T47D (cell line): ENCODE results near the gene SNAPC1.

Source experiments
- DNase-seq, 2 experiments: peaks; one replicate each; pipeline versions ENCODE4 v3.0.0 to v3.0.0-alpha.2; 2011 to 2012; ENCODE audit warnings: low read depth in 1 of 2, low spot score in 1 of 2
- JUND ChIP-seq: IDR thresholded peaks from 2 replicates; pipeline ENCODE4 v1.6.1; 2012; ENCODE audit warnings: low read depth
- in situ Hi-C: cut with HindIII; loops from 2 replicates; pipeline ENCODE4 v1.10.0; 2016; ENCODE audit warnings: low sequenced_read_pairs, low pct_unique_long_range_greater_than_20kb

Gene SNAPC1, protein sequence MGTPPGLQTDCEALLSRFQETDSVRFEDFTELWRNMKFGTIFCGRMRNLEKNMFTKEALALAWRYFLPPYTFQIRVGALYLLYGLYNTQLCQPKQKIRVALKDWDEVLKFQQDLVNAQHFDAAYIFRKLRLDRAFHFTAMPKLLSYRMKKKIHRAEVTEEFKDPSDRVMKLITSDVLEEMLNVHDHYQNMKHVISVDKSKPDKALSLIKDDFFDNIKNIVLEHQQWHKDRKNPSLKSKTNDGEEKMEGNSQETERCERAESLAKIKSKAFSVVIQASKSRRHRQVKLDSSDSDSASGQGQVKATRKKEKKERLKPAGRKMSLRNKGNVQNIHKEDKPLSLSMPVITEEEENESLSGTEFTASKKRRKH

DNA sequence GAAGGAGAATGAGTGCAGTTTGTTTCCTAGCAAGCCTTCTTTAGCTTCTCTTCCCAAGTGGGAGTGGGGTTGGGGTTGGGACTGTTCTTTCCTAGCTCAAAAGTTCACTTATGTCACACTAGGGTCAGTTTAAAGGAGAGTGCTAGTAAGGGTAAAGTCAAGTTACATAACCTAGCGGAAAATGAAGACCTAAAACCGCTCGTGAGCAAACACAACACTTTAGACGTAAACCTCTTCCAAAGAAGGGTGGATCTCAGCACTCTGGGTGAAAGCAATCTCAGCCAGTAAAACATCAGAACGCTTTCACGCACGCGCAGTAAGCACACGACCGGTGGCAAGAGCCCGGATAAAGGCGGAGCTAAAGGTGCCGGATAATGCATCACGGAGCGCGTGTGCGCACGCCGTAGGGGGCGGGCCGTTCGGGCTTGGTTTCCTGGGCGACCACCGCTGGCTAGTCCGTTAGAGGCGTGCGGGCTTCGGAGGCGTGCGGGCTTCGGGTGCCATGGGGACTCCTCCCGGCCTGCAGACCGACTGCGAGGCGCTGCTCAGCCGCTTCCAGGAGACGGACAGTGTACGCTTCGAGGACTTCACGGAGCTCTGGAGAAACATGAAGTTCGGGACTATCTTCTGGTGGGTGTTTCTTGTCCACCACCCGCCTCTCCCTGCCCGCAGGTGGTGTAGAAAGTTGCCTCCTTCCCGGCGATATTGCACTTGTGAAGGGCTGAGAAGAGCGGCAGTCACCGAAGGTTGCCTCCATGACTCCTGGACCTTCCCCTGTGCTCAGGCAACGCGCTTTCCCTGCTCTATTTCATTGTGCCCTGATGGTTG lies at the start of gene SNAPC1:
Gene SNAPC1 (plus strand): TSS at position 462 of the 828 bp plus-strand sequence. CDS start 41 bp downstream, at position 503.
- in situ Hi-C loops, result no loop called here
- peak; percentile 98 to 99 for DNase-seq
- no peak for TF ChIP-seq JUND

DNA sequence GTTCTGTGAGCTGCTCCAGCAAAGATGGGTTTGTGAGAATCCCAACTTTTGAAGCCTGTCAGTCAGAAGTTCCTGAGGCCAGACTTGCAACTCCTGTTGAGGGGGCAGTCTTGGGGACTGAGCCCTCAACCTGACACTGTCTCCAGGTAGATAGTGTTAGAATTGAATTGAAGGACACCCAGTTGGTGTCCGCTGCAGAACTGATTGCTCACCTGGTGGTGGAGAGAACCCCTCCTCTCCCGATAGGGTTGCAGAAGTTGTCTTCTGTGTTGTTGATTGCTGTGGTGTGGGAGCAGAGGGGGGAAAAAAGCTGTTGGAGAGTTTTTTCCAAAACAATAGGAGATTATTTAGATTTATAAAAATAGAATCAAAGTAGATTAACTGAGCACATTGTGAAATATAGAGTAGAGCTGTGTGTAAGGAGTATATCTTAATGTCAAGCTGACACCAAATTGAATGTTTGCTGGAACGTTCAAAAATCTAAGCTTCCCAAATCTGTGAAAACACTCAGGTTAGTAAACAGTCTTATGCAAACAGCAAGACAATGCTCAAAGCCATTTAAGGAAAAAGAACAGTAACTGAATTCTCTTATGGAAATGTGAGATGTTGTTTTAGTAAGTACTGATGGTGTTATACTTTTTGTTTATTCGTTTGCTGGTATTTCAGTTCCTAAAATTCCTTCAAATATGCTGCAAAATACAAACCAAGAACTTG lies 48.3 kb upstream of the SNAPC1 start:
- DNase-seq, result peak in 1 of 2 experiments; percentile 72
- TF ChIP-seq JUND, result no peak
- in situ Hi-C loops, result no loop called here

DNA sequence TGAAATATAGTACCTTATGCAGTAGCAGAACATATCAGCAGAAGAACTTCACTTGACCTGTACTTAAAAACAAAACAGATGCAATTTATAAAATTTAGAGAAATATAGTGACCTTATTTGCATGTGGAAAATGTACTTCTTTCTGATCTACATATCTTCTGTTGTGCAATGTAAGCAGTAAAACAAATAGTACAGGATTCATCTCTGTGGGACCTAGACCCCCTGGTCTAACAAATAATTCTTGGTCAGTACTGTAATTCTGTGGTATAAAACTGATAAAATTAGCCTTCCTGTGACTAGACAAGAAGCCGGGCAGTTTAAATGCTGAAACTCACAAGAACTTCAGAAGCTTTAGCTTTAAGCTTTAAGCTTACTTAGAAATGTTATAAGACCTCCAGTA lies 45.3 kb upstream of the SNAPC1 start:
- in situ Hi-C loops, result no loop called here
- TF ChIP-seq JUND, result no peak
- DNase-seq, result no peak

DNA sequence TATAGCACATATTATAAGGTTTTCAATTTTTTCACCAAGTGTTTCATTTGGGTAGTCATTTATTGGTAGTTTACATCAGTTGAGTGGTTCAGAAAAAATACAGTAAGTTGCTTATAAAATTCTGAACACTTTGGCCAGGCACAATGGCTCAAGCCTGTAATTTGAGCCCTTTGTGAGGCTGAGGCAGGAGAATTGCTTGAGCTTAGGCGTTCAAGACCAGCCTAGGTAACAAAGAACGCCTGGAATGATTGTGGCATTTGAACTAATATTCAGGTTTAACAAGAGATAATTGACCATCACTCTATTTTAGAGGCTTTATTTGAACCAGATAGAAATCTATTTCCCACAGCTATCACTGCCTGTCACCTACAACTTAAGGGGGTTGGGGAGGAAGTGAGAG lies 44.2 kb upstream of the SNAPC1 start:
- in situ Hi-C loops, result no loop called here
- no peak for DNase-seq
- TF ChIP-seq JUND, result no peak

DNA sequence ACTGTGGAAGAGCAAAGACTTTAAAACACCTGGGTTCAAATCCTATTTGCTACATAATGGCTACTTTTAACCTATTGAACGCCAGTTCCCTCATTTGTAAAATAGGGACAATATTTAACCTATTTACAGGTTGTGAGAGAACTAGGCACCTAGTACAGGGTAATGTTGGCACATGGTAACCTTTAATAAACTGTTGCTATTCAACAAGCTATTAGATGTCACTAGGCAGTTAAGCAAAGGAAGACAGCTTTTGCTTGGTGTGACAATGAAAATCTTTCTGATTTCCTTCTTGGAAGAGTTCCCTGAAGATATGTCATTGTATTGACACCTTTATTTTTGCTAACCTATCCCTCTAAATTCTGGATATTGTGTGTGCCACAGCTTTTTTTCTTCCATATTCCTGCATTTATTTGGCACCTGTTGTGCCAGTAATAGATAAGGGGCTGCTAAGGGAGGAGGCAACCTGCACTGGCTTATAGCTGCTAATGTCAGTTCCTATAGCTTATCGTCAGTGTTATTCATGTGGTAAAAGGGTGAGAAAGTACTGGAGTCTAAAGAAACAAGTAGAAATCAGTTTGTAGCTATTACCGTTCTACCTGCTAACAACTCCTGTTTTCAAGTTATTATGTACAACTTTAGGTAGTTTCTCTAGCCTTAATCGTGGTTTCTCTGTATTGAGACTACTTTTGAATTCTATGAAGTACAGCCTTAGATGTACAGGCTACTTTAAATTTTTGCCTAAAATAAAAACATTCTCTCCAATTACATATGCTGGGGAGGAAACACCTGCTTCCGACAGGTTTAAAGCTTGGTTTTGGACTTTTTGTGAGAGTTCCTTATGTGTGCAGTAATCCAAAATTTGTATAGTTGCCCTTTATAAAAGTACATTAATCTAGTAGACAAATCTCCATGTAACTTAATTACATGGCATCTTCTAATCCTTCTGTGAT lies 42.6 kb upstream of the SNAPC1 start:
- in situ Hi-C loops, result no loop called here
- no peak for DNase-seq
- TF ChIP-seq JUND, result no peak

DNA sequence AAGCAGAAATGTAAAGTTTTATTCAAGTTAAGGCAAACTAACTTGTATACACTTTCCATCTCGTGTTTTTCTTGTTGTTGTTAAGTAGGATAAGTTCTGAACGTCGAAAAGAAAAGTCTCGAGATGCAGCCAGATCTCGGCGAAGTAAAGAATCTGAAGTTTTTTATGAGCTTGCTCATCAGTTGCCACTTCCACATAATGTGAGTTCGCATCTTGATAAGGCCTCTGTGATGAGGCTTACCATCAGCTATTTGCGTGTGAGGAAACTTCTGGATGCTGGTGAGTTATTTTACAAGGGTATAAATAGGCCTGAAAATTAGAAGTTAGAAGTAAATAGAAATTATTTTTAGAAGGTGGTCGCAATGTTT lies 41.9 kb upstream of the SNAPC1 start:
- no peak for TF ChIP-seq JUND
- in situ Hi-C loops, result no loop called here
- no peak for DNase-seq

DNA sequence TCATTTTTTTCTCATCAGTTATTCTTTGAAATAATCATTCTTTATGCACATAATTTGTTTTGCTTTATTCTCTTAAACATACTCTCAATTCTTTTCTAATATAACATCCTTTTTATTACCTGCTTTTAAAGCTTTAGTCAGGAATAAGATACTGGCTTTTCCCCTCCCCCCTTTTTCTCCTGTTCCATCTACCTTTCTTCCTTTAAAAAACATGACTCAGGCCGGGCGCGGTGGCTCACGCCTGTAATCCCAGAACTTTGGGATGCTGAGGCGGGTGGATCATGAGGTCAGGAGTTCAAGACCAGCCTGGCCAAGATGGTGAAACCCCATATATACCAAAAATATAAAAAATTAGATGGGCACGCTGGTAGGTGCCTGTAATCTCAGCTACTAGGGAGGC lies 41.5 kb upstream of the SNAPC1 start:
- TF ChIP-seq JUND, result no peak
- DNase-seq, result no peak

DNA sequence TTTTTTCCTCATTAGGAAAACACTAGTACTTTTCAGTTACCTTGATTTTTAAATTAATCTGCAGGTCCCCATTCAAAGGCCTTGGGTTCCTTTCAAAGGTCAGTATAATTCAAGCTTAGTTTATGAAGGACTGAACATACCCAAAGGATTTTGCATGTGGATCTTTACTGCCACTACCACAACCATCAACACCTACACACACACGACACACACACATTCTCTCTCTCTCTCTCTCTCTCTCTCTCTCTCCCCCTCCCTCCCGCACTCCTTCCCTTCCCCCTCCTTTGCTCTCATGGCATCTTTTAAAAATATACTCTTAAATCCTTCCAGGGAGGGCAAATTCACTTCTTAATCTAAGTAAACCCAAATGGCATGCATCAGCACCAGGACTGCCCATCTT lies 38.1 kb upstream of the SNAPC1 start:
- no peak for DNase-seq
- in situ Hi-C loops, result no loop called here
- TF ChIP-seq JUND, result no peak

More for the DNA sequence above, 41.5 kb upstream of the SNAPC1 start:
- in situ Hi-C loops, result no loop called here

DNA sequence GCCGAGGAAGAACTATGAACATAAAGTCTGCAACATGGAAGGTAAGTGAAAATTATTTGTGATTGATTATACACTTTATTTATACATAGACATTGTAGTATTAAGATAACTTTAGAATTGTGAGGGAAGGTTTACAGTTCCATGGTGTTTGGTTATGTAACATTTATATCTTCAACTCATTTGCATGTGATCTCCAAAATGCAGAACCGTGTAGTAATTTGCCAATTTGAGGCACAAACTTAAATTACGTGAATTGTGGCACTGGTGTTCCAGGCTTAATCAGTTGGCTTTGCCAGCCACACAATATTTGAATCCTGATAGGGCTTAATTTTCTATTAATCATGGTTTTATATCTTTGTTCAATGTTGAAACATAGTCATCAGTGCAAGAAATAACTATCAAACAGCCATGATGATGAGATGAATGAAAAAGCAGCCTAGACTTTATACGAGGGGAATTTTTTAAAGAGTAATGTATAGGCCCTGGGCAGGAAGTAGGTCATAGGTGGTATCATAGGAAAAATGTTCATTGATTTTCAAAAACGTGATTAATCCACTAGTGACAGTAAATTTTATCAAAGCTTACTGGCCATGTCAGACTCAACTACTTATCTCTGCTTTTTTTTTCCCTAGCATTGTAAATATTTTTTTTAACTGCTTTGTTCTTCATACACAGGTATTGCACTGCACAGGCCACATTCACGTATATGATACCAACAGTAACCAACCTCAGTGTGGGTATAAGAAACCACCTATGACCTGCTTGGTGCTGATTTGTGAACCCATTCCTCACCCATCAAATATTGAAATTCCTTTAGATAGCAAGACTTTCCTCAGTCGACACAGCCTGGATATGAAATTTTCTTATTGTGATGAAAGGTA lies 35.2 kb upstream of the SNAPC1 start:
- no peak for TF ChIP-seq JUND
- in situ Hi-C loops, result no loop called here
- DNase-seq, result no peak

DNA sequence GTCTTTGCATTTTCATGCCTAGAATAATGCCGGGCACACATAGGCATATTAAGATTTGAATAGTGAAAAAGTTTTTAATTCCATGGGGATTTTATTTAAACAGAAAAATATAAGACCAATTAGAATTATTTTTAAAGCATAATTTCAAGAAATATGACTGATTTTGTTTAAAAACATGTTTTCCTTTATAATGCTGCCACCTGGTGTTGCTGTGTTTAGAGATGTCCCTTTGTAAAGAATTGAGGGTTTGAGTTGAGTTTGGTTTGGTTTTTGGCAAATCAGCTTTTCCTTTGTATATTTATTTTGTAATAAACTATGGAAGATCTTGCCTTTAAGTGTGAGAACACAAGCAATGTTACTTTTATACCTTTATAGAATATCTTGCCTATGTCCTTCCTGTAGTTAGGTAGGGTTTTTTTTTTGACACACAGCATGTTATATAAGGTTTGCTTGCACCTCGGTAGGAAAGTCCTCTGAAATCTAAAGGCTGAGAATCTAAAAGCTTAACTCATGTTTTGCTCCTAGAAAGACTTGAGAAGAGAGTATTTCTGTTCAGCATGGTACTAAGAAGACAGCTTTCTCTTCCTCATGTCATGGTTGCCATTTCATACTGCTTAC lies 31.4 kb upstream of the SNAPC1 start:
- in situ Hi-C loops, result no loop called here
- no peak for DNase-seq
- TF ChIP-seq JUND, result no peak

DNA sequence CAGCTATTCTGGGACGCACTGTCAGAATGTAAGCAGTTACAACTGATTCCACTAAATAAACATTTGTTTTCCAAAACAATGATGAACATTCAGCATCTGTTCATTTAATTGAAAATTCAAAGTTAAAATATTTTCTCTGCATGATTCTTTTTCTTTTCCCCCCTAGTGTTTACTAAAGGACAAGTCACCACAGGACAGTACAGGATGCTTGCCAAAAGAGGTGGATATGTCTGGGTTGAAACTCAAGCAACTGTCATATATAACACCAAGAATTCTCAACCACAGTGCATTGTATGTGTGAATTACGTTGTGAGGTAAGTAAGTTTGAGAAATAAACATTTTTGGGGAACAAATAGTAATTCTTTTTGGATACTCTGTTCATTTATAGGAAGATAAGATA lies 28.2 kb upstream of the SNAPC1 start:
- no peak for DNase-seq
- in situ Hi-C loops, result no loop called here
- no peak for TF ChIP-seq JUND
